ENCODE measurements around the gene TRDN.
"Not testable (repeated sequence)": the region's sequence is repeated elsewhere in the genome, so short reads cannot be mapped to it uniquely, and the experiment has no call there.

The TRDN gene

GRCh38 chr6:123454448-123454847, 182.3 kb downstream of the TRDN start:
- H3K27ac ChIP-seq (ENCODE audit: low read depth, low read length): no peak overlapping the region
- no peaks in the 10 kb centered on the region for H3K36me3 ChIP-seq (ENCODE audit: control insufficient read depth, insufficient read depth, low read length)
- H3K4me3 ChIP-seq (ENCODE audit: low read depth, low read length): no peak overlapping the region
- no peak overlapping the region for H3K9ac ChIP-seq (ENCODE audit: low read depth, low read length)
- peaks cover 8% of the 10 kb centered on the region; the same call in 1 of the 2 replicates for H3K9me3 ChIP-seq (ENCODE audit: control insufficient read depth, insufficient read depth, low read length)
- no peaks in the 10 kb centered on the region for H3K4me1 ChIP-seq (ENCODE audit: control insufficient read depth, insufficient read depth, low read length)
- no peaks in the 10 kb centered on the region for H3K27me3 ChIP-seq (ENCODE audit: control insufficient read depth, insufficient read depth, low read length)

GRCh38 chr6:123453071-123453470, 183.7 kb downstream of the TRDN start:
- H3K9me3 ChIP-seq (ENCODE audit: control insufficient read depth, insufficient read depth, low read length); H3K4me3 ChIP-seq (ENCODE audit: low read depth, low read length); H3K4me1 ChIP-seq (ENCODE audit: control insufficient read depth, insufficient read depth, low read length); H3K9ac ChIP-seq (ENCODE audit: low read depth, low read length); H3K36me3 ChIP-seq (ENCODE audit: control insufficient read depth, insufficient read depth, low read length); H3K27me3 ChIP-seq (ENCODE audit: control insufficient read depth, insufficient read depth, low read length); H3K27ac ChIP-seq (ENCODE audit: low read depth, low read length): not testable (repeated sequence)

- Histone ChIP-seq H3K4me1 (ENCODE audit: control insufficient read depth, insufficient read depth, low read length) (no peaks in the 10 kb centered on the region), H3K27ac (ENCODE audit: low read depth, low read length) (no peak overlapping the region), H3K9me3 (ENCODE audit: control insufficient read depth, insufficient read depth, low read length) (no peaks in the 10 kb centered on the region), H3K27me3 (ENCODE audit: control insufficient read depth, insufficient read depth, low read length) (no peaks in the 10 kb centered on the region), H3K36me3 (ENCODE audit: control insufficient read depth, insufficient read depth, low read length) (no peaks in the 10 kb centered on the region), H3K4me3 (ENCODE audit: low read depth, low read length) (no peak overlapping the region), H3K9ac (ENCODE audit: low read depth, low read length) (no peak overlapping the region)
These were observed 188.4 kb downstream of the TRDN start for GRCh38 chr6:123448306-123448884.

- no peak overlapping the region for H3K27ac ChIP-seq (ENCODE audit: low read depth, low read length)
- no peaks in the 10 kb centered on the region for H3K27me3 ChIP-seq (ENCODE audit: control insufficient read depth, insufficient read depth, low read length)
- no peaks in the 10 kb centered on the region for H3K4me1 ChIP-seq (ENCODE audit: control insufficient read depth, insufficient read depth, low read length)
- no peaks in the 10 kb centered on the region for H3K9me3 ChIP-seq (ENCODE audit: control insufficient read depth, insufficient read depth, low read length)
- H3K36me3 ChIP-seq (ENCODE audit: control insufficient read depth, insufficient read depth, low read length): no peaks in the 10 kb centered on the region
- no peak overlapping the region for H3K9ac ChIP-seq (ENCODE audit: low read depth, low read length)
- no peak overlapping the region for H3K4me3 ChIP-seq (ENCODE audit: low read depth, low read length)
These were observed 189.3 kb downstream of the TRDN start for GRCh38 chr6:123447315-123447937.

GRCh38 chr6:123439371-123439770, 197.4 kb downstream of the TRDN start:
- Histone ChIP-seq H3K27me3 (ENCODE audit: control insufficient read depth, insufficient read depth, low read length) (peaks cover 5% of the 10 kb centered on the region), H3K27ac (ENCODE audit: low read depth, low read length) (no peak overlapping the region), H3K4me3 (ENCODE audit: low read depth, low read length) (no peak overlapping the region), H3K9ac (ENCODE audit: low read depth, low read length) (no peak overlapping the region), H3K4me1 (ENCODE audit: control insufficient read depth, insufficient read depth, low read length) (peaks cover 16% of the 10 kb centered on the region), H3K36me3 (ENCODE audit: control insufficient read depth, insufficient read depth, low read length) (no peaks in the 10 kb centered on the region), H3K9me3 (ENCODE audit: control insufficient read depth, insufficient read depth, low read length) (no peaks in the 10 kb centered on the region)

- Histone ChIP-seq H3K4me1 (ENCODE audit: control insufficient read depth, insufficient read depth, low read length) (peaks cover 8% of the 10 kb centered on the region; the same call in 1 of the 2 replicates), H3K36me3 (ENCODE audit: control insufficient read depth, insufficient read depth, low read length) (no peaks in the 10 kb centered on the region), H3K27me3 (ENCODE audit: control insufficient read depth, insufficient read depth, low read length) (peaks cover 5% of the 10 kb centered on the region), H3K27ac (ENCODE audit: low read depth, low read length) (no peak overlapping the region), H3K9ac (ENCODE audit: low read depth, low read length) (no peak overlapping the region), H3K9me3 (ENCODE audit: control insufficient read depth, insufficient read depth, low read length) (no peaks in the 10 kb centered on the region), H3K4me3 (ENCODE audit: low read depth, low read length) (no peak overlapping the region)
These were observed 202.6 kb downstream of the TRDN start for GRCh38 chr6:123434186-123434585.

GRCh38 chr6:123430970-123431369, 205.8 kb downstream of the TRDN start:
- Histone ChIP-seq H3K4me3 (ENCODE audit: low read depth, low read length) (no peak overlapping the region), H3K36me3 (ENCODE audit: control insufficient read depth, insufficient read depth, low read length) (no peaks in the 10 kb centered on the region), H3K4me1 (ENCODE audit: control insufficient read depth, insufficient read depth, low read length) (no peaks in the 10 kb centered on the region), H3K27me3 (ENCODE audit: control insufficient read depth, insufficient read depth, low read length) (no peaks in the 10 kb centered on the region), H3K9ac (ENCODE audit: low read depth, low read length) (no peak overlapping the region), H3K27ac (ENCODE audit: low read depth, low read length) (no peak overlapping the region), H3K9me3 (ENCODE audit: control insufficient read depth, insufficient read depth, low read length) (no peaks in the 10 kb centered on the region)

- Histone ChIP-seq H3K36me3 (ENCODE audit: control insufficient read depth, insufficient read depth, low read length) (no peaks in the 10 kb centered on the region), H3K9ac (ENCODE audit: low read depth, low read length) (no peak overlapping the region), H3K4me1 (ENCODE audit: control insufficient read depth, insufficient read depth, low read length) (peaks cover 11% of the 10 kb centered on the region), H3K27ac (ENCODE audit: low read depth, low read length) (no peak overlapping the region), H3K4me3 (ENCODE audit: low read depth, low read length) (no peak overlapping the region), H3K27me3 (ENCODE audit: control insufficient read depth, insufficient read depth, low read length) (no peaks in the 10 kb centered on the region), H3K9me3 (ENCODE audit: control insufficient read depth, insufficient read depth, low read length) (no peaks in the 10 kb centered on the region)
These were observed 209.7 kb downstream of the TRDN start for GRCh38 chr6:123427008-123427407.

GRCh38 chr6:123423130-123423529, 213.6 kb downstream of the TRDN start:
- H3K27ac ChIP-seq (ENCODE audit: low read depth, low read length): no peak overlapping the region
- H3K36me3 ChIP-seq (ENCODE audit: control insufficient read depth, insufficient read depth, low read length): no peaks in the 10 kb centered on the region
- no peaks in the 10 kb centered on the region for H3K27me3 ChIP-seq (ENCODE audit: control insufficient read depth, insufficient read depth, low read length)
- peaks cover 11% of the 10 kb centered on the region for H3K4me1 ChIP-seq (ENCODE audit: control insufficient read depth, insufficient read depth, low read length)
- no peaks in the 10 kb centered on the region for H3K9me3 ChIP-seq (ENCODE audit: control insufficient read depth, insufficient read depth, low read length)
- H3K9ac ChIP-seq (ENCODE audit: low read depth, low read length): no peak overlapping the region
- no peak overlapping the region for H3K4me3 ChIP-seq (ENCODE audit: low read depth, low read length)

- Histone ChIP-seq H3K9me3 (ENCODE audit: control insufficient read depth, insufficient read depth, low read length) (no peaks in the 10 kb centered on the region), H3K27ac (ENCODE audit: low read depth, low read length) (no peak overlapping the region), H3K4me3 (ENCODE audit: low read depth, low read length) (no peak overlapping the region), H3K4me1 (ENCODE audit: control insufficient read depth, insufficient read depth, low read length) (peaks cover 22% of the 10 kb centered on the region), H3K36me3 (ENCODE audit: control insufficient read depth, insufficient read depth, low read length) (no peaks in the 10 kb centered on the region), H3K27me3 (ENCODE audit: control insufficient read depth, insufficient read depth, low read length) (no peaks in the 10 kb centered on the region), H3K9ac (ENCODE audit: low read depth, low read length) (no peak overlapping the region)
These were observed 216.2 kb downstream of the TRDN start for GRCh38 chr6:123420512-123420911.

GRCh38 chr6:123418071-123418470, 218.7 kb downstream of the TRDN start:
- H3K4me1 ChIP-seq (ENCODE audit: control insufficient read depth, insufficient read depth, low read length): peaks cover 11% of the 10 kb centered on the region
- H3K9me3 ChIP-seq (ENCODE audit: control insufficient read depth, insufficient read depth, low read length): no peaks in the 10 kb centered on the region
- no peak overlapping the region for H3K4me3 ChIP-seq (ENCODE audit: low read depth, low read length)
- H3K27me3 ChIP-seq (ENCODE audit: control insufficient read depth, insufficient read depth, low read length): no peaks in the 10 kb centered on the region
- no peak overlapping the region for H3K9ac ChIP-seq (ENCODE audit: low read depth, low read length)
- no peaks in the 10 kb centered on the region for H3K36me3 ChIP-seq (ENCODE audit: control insufficient read depth, insufficient read depth, low read length)
- H3K27ac ChIP-seq (ENCODE audit: low read depth, low read length): no peak overlapping the region

Measured in HUES48 (cell line).